ENCODE results near the gene SPOCK1.

Gene SPOCK1

GRCh38 chr5:137179203-137179602 is 319.9 kb downstream of the SPOCK1 start:
- TF ChIP-seq CTCF (IDR thresholded peaks at IDR 0.05): no peak
- H3K36me3 ChIP-seq: no peaks in the 10 kb centered on the region
- no peaks in the 10 kb centered on the region for H3K4me1 ChIP-seq (ENCODE audit: control insufficient read depth in 1 of 2, insufficient read depth in 1 of 2, low read depth in 1 of 2, low read length in 1 of 2)
- no peak overlapping the region for H3K27ac ChIP-seq
- H3K9me3 ChIP-seq: no peaks in the 10 kb centered on the region
- no peak overlapping the region for H3K4me3 ChIP-seq (ENCODE audit: low read depth in 1 of 2, low read length in 1 of 2)
- H3K27me3 ChIP-seq: no peaks in the 10 kb centered on the region

GRCh38 chr5:137176609-137177008 is 322.5 kb downstream of the SPOCK1 start:
- Histone ChIP-seq H3K27me3 (no peaks in the 10 kb centered on the region), H3K9me3 (no peaks in the 10 kb centered on the region), H3K4me3 (ENCODE audit: low read depth in 1 of 2, low read length in 1 of 2) (no peak overlapping the region), H3K36me3 (no peaks in the 10 kb centered on the region), H3K4me1 (ENCODE audit: control insufficient read depth in 1 of 2, insufficient read depth in 1 of 2, low read depth in 1 of 2, low read length in 1 of 2) (no peaks in the 10 kb centered on the region), H3K27ac (no peak overlapping the region)
- no peak for TF ChIP-seq CTCF (IDR thresholded peaks at IDR 0.05)

GRCh38 chr5:137176126-137176525 is 323.0 kb downstream of the SPOCK1 start:
- no peaks in the 10 kb centered on the region for H3K4me1 ChIP-seq (ENCODE audit: control insufficient read depth in 1 of 2, insufficient read depth in 1 of 2, low read depth in 1 of 2, low read length in 1 of 2)

GRCh38 chr5:137174196-137174595 is 324.9 kb downstream of the SPOCK1 start:
- no peak overlapping the region for H3K27ac ChIP-seq
- no peaks in the 10 kb centered on the region for H3K9me3 ChIP-seq
- TF ChIP-seq CTCF (IDR thresholded peaks at IDR 0.05): no peak
- no peaks in the 10 kb centered on the region for H3K4me1 ChIP-seq (ENCODE audit: control insufficient read depth in 1 of 2, insufficient read depth in 1 of 2, low read depth in 1 of 2, low read length in 1 of 2)
- H3K27me3 ChIP-seq: no peaks in the 10 kb centered on the region
- no peak overlapping the region for H3K4me3 ChIP-seq (ENCODE audit: low read depth in 1 of 2, low read length in 1 of 2)
- no peaks in the 10 kb centered on the region for H3K36me3 ChIP-seq

More at GRCh38 chr5:137176126-137176525, 323.0 kb downstream of the SPOCK1 start:
- H3K9me3 ChIP-seq: no peaks in the 10 kb centered on the region
- no peaks in the 10 kb centered on the region for H3K36me3 ChIP-seq
- TF ChIP-seq CTCF (IDR thresholded peaks at IDR 0.05): no peak
- H3K27me3 ChIP-seq: no peaks in the 10 kb centered on the region
- H3K27ac ChIP-seq: no peak overlapping the region
- no peak overlapping the region for H3K4me3 ChIP-seq (ENCODE audit: low read depth in 1 of 2, low read length in 1 of 2)

- TF ChIP-seq CTCF (IDR thresholded peaks at IDR 0.05): no peak
- H3K27ac ChIP-seq: no peak overlapping the region
- no peaks in the 10 kb centered on the region for H3K9me3 ChIP-seq
- no peaks in the 10 kb centered on the region for H3K4me1 ChIP-seq (ENCODE audit: control insufficient read depth in 1 of 2, insufficient read depth in 1 of 2, low read depth in 1 of 2, low read length in 1 of 2)
- no peaks in the 10 kb centered on the region for H3K36me3 ChIP-seq
- H3K27me3 ChIP-seq: no peaks in the 10 kb centered on the region
- H3K4me3 ChIP-seq (ENCODE audit: low read depth in 1 of 2, low read length in 1 of 2): no peak overlapping the region
Observed at GRCh38 chr5:137172258-137172657, 326.9 kb downstream of the SPOCK1 start.

- H3K36me3 ChIP-seq: no peaks in the 10 kb centered on the region
- H3K4me3 ChIP-seq (ENCODE audit: low read depth in 1 of 2, low read length in 1 of 2): no peak overlapping the region
- H3K27me3 ChIP-seq: no peaks in the 10 kb centered on the region
- no peak overlapping the region for H3K27ac ChIP-seq
- H3K9me3 ChIP-seq: no peaks in the 10 kb centered on the region
- no peak for TF ChIP-seq CTCF (IDR thresholded peaks at IDR 0.05)
- no peaks in the 10 kb centered on the region for H3K4me1 ChIP-seq (ENCODE audit: control insufficient read depth in 1 of 2, insufficient read depth in 1 of 2, low read depth in 1 of 2, low read length in 1 of 2)
Observed at GRCh38 chr5:137167187-137167586, 331.9 kb downstream of the SPOCK1 start.
